GM18505 (cell line): ENCODE data around the gene P3H1.

Experiments used
- ATAC-seq: cut with Tn5 transposase; IDR thresholded peaks from one replicate; pipeline ENCODE4 v1.9.1; 2021; ENCODE audit not compliant: unreplicated experiment
- POLR2A ChIP-seq: IDR thresholded peaks from 4 replicates; pipeline ENCODE4 v1.6.1; 2011; ENCODE audit warnings: borderline replicate concordance; ENCODE audit not compliant: insufficient read depth, insufficient read length; ENCODE audit errors: extremely low read depth

Gene P3H1

GRCh38 chr1:42784946-42785693 lies 18.3 kb upstream of the P3H1 start, which contains the start of gene TMEM269:
TSS of gene TMEM269 (plus strand) at chr1:42784991. CDS start at chr1:42789894, 4,903 bp downstream.
- TF ChIP-seq POLR2A, result no peak
- no peak for ATAC-seq

- no peak for TF ChIP-seq POLR2A
These were observed 17.7 kb upstream of the P3H1 start for GRCh38 chr1:42784547-42784945.

GRCh38 chr1:42783092-42783491 lies 16.3 kb upstream of the P3H1 start:
- no peak for ATAC-seq
- no peak for TF ChIP-seq POLR2A

More at GRCh38 chr1:42784547-42784945, 17.7 kb upstream of the P3H1 start:
- no peak for ATAC-seq

GRCh38 chr1:42780176-42780575 lies 13.3 kb upstream of the P3H1 start:
- ATAC-seq, result no peak
- TF ChIP-seq POLR2A, result no peak

GRCh38 chr1:42779725-42780124 lies 12.9 kb upstream of the P3H1 start:
- ATAC-seq, result no peak

GRCh38 chr1:42777852-42778251 lies 11.0 kb upstream of the P3H1 start:
- ATAC-seq, result no peak
- TF ChIP-seq POLR2A, result no peak

More at GRCh38 chr1:42779725-42780124, 12.9 kb upstream of the P3H1 start:
- TF ChIP-seq POLR2A, result no peak

GRCh38 chr1:42776502-42776901 lies 9.7 kb upstream of the P3H1 start:
- no peak for TF ChIP-seq POLR2A

GRCh38 chr1:42774928-42775526 lies 8.2 kb upstream of the P3H1 start:
- ATAC-seq, result no peak
- no peak for TF ChIP-seq POLR2A

More at GRCh38 chr1:42776502-42776901, 9.7 kb upstream of the P3H1 start:
- ATAC-seq, result no peak

GRCh38 chr1:42773420-42773819 lies 6.6 kb upstream of the P3H1 start:
- no peak for TF ChIP-seq POLR2A
- no peak for ATAC-seq

- TF ChIP-seq POLR2A, result no peak
- ATAC-seq, result no peak
These were observed 3.0 kb upstream of the P3H1 start for GRCh38 chr1:42769811-42770210.

- TF ChIP-seq POLR2A, result no peak
- no peak for ATAC-seq
These were observed 1.3 kb upstream of the P3H1 start for GRCh38 chr1:42768172-42768571.

- ATAC-seq, result no peak
- TF ChIP-seq POLR2A, result no peak
These were observed 727 bp upstream of the P3H1 start for GRCh38 chr1:42767510-42768000.

GRCh38 chr1:42765832-42766740 lies 742 bp downstream of the P3H1 start:
- TF ChIP-seq POLR2A, result no peak
- ATAC-seq, result peak; percentile 22
